Natural killer cell (primary cell): Measurements from ENCODE around the gene SHC4. TPM values are rescaled to one million over a fixed set of nuclear protein-coding genes. Genes with fewer than 3 reads are reported as not detected.

Experiments used
- ATAC-seq, 3 donors: fragments of 150-1000 bp in 2 of 3; fragments of 200-7000 bp in 1 of 3; cut with Tn5 transposase; 1 replicate in 1 of 3; 2 replicates in 2 of 3; pipeline ENCODE4 v1.10.0; 2021; ENCODE audit warnings: mild to moderate bottlenecking in 2 of 3, moderate library complexity in 2 of 3
- DNase-seq, 2 donors: peaks; one replicate each; pipeline versions ENCODE4 v3.0.0 to v3.0.0-alpha.2; 2013 to 2021; ENCODE audit warnings: mixed read lengths in 1 of 2
- H3K27ac ChIP-seq: one replicate; pipeline ENCODE4 v1.5.1; 2013; ENCODE audit warnings: mild to moderate bottlenecking, low read length
- H3K27me3 ChIP-seq: one replicate; pipeline ENCODE4 v1.6.1; 2013; ENCODE audit warnings: low read length; ENCODE audit not compliant: control insufficient read depth, insufficient read depth
- H3K36me3 ChIP-seq: one replicate; pipeline ENCODE4 v1.6.1; 2013; ENCODE audit warnings: low read length; ENCODE audit not compliant: control insufficient read depth, insufficient read depth
- H3K4me1 ChIP-seq: one replicate; pipeline ENCODE4 v1.6.1; 2013; ENCODE audit warnings: low read length; ENCODE audit not compliant: control insufficient read depth, insufficient read depth
- H3K4me3 ChIP-seq: one replicate; pipeline ENCODE4 v1.5.1; 2013; ENCODE audit warnings: low read length
- H3K9me3 ChIP-seq: one replicate; pipeline ENCODE4 v1.6.1; 2013; ENCODE audit warnings: low read length; ENCODE audit not compliant: control insufficient read depth, insufficient read depth
- H3K27ac Mint-ChIP-seq, 2 donors: one replicate each; pipeline ENCODE4 v1.8.0; 2022; ENCODE audit warnings: mild to moderate bottlenecking in 2 of 2, mixed read lengths in 2 of 2, moderate library complexity in 1 of 2
- H3K27me3 Mint-ChIP-seq, 2 donors: one replicate each; pipeline ENCODE4 v1.8.0; 2022; ENCODE audit warnings: low read depth in 2 of 2, mixed read lengths in 2 of 2
- H3K36me3 Mint-ChIP-seq: one replicate; pipeline ENCODE4 v1.8.0; 2022; ENCODE audit warnings: mixed read lengths
- H3K4me1 Mint-ChIP-seq, 2 donors: one replicate each; pipeline ENCODE4 v1.8.0; 2022; ENCODE audit warnings: mixed read lengths in 2 of 2
- H3K4me3 Mint-ChIP-seq: one replicate; pipeline ENCODE4 v1.8.0; 2022; ENCODE audit warnings: mild to moderate bottlenecking, moderate library complexity, mixed read lengths
- H3K9me3 Mint-ChIP-seq, 2 donors: one replicate each; pipeline ENCODE4 v1.8.0; 2022; ENCODE audit warnings: mixed read lengths in 2 of 2
- WGBS: methylation state at CpG from one replicate; pipeline ENCODE4 v1.1.7; 2013; ENCODE audit warnings: missing lambda C conversion rate; ENCODE audit not compliant: insufficient coverage; 5-methylcytosine and 5-hydroxymethylcytosine counted together
- intact Hi-C: fragments of 100-400 bp; cut with micrococcal nuclease; formaldehyde crosslinking; loops from one replicate; pipeline ENCODE4 v1.14.2; 2022
- total RNA-seq, 4 donors: library from RNA; stranded (reverse); fragments of 120-200 nt in 1 of 4; gene quantifications; one replicate each; pipeline versions ENCODE4 v1.2.3 to v1.2.4, GENCODE V29; 2013 to 2022
- TF ChIP-seq, protein P1 (sequence below): fragments of 200-600 bp; IDR thresholded peaks from one replicate; pipeline ENCODE4 v1.8.0; 2022; ENCODE audit warnings: antibody characterized with exemption

SHC4 gene
- total RNA-seq, 3 donors from 2014 or later (not counting 1 experiment from before 2014, with no cell fraction given) = 0.19 to 0.43 (median 0.20) TPM

DNA sequence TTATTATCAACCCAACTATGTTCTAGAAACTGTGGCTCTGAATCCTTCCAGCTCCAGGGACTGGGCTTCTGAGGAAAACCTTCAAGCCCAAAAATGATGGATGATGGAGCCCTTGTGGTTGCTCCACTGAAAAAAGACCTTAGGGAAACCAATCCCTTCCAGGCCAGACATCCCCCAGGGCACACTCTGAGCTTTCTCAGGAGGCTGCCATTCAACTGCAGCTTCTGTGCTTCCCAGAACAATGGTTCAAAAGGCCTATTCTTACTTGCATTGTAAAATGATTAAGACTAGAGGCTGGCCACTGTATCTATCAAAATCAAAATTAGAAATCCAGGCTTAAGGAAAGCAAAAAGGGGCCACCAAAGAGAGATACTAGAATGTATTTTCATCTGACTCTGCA is 58.5 kb downstream of the SHC4 start:
- DNase-seq (no peak), ATAC-seq (no peak)
- no peaks in the 10 kb centered on the region for H3K36me3 ChIP-seq
- H3K27me3 ChIP-seq = no peaks in the 10 kb centered on the region
- Mint-ChIP-seq H3K4me1 (no peaks in the 10 kb centered on the region), H3K27ac (no peak overlapping the region), H3K9me3 (no peaks in the 10 kb centered on the region), H3K36me3 (no peaks in the 10 kb centered on the region), H3K4me3 (no peak overlapping the region), H3K27me3 (peaks cover 11 to 26% of the 10 kb centered on the region in 2 donors)
- H3K9me3 ChIP-seq = no peaks in the 10 kb centered on the region
- H3K4me1 ChIP-seq = no peaks in the 10 kb centered on the region
- H3K27ac ChIP-seq = no peak overlapping the region
- no peak overlapping the region for H3K4me3 ChIP-seq
- TF ChIP-seq, protein P1, sequence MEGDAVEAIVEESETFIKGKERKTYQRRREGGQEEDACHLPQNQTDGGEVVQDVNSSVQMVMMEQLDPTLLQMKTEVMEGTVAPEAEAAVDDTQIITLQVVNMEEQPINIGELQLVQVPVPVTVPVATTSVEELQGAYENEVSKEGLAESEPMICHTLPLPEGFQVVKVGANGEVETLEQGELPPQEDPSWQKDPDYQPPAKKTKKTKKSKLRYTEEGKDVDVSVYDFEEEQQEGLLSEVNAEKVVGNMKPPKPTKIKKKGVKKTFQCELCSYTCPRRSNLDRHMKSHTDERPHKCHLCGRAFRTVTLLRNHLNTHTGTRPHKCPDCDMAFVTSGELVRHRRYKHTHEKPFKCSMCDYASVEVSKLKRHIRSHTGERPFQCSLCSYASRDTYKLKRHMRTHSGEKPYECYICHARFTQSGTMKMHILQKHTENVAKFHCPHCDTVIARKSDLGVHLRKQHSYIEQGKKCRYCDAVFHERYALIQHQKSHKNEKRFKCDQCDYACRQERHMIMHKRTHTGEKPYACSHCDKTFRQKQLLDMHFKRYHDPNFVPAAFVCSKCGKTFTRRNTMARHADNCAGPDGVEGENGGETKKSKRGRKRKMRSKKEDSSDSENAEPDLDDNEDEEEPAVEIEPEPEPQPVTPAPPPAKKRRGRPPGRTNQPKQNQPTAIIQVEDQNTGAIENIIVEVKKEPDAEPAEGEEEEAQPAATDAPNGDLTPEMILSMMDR = no peak
- intact Hi-C loops = no loop called here

DNA sequence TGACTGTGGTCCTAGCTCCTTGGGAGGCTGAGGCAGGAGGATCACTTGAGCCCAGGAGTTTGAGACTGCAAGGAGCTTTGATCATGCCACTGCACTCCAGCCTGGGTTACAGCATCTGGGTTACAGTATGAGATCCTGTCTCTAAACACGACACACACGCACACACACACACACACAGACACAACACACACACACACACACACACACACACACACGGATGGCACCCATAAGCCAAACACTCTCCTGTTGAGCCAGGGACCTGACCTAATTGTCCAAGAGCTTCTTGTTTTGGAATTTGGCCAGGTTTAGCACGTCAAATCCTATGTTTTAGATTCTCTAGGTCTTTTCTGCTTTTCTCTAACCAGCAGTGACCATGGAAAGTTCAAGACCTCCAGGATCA is 59.0 kb downstream of the SHC4 start:
- ATAC-seq = no peak
- Mint-ChIP-seq H3K27ac (no peak overlapping the region), H3K36me3 (no peaks in the 10 kb centered on the region), H3K9me3 (no peaks in the 10 kb centered on the region), H3K4me3 (no peak overlapping the region), H3K4me1 (no peaks in the 10 kb centered on the region), H3K27me3 (peaks cover 9 to 21% of the 10 kb centered on the region in 2 donors)
- intact Hi-C loops = no loop called here
- Histone ChIP-seq H3K4me1 (no peaks in the 10 kb centered on the region), H3K4me3 (no peak overlapping the region), H3K27ac (no peak overlapping the region), H3K9me3 (no peaks in the 10 kb centered on the region), H3K27me3 (no peaks in the 10 kb centered on the region), H3K36me3 (no peaks in the 10 kb centered on the region)
- DNase-seq = no peak
- 81% methylated on average over 4 of the region's 4 CpGs for WGBS
- TF ChIP-seq, protein P1 = no peak

DNA sequence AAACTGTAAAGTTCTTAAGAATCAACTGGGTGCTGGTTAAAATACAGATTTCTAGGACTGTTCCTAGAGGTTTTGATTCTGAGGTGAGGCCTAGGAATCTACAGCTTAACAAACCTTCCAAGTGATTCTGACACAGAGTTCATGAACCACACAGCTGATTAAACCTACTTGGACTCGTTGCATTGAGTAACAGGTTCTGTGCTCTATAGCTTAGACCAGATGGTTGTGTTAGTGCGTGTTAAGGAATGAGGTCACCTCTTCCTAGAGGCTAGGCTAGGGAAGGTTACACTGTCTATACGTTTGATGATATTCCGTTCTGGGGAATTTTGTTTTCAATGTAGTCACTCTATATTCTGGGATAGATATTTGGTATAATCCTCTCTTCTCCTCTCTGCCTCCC is 63.9 kb downstream of the SHC4 start:
- WGBS = 94% methylated on average over 3 of the region's 4 CpGs

DNA sequence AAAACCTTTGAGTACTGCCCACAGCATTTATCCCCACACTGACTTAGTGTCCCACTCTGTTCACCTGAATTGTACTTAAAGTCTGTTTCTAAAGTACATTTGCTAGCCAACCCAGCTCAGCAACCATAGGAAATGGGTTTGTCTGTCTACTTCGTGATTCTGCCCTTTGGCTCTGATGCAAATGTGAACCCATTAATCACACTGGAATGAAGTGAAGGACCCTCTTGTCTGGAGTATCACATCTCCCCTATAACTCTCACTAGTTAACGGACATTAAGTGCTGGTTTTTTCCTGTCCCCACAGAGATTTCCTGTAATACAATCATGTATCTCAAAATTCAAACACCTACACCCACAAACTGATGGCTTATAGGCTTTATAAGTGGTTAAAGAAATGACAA is 65.3 kb downstream of the SHC4 start:
- H3K27me3 ChIP-seq = no peaks in the 10 kb centered on the region
- DNase-seq = no peak
- H3K4me1 Mint-ChIP-seq = peaks cover 0 to 5% of the 10 kb centered on the region in 2 donors
- no peak overlapping the region for H3K27ac Mint-ChIP-seq
- H3K27ac ChIP-seq = no peak overlapping the region
- no peaks in the 10 kb centered on the region for H3K9me3 Mint-ChIP-seq
- intact Hi-C loops = no loop called here
- TF ChIP-seq, protein P1 = no peak
- no peak for ATAC-seq
- H3K4me3 ChIP-seq = no peak overlapping the region
- peaks cover 22 to 41% of the 10 kb centered on the region in 2 donors for H3K27me3 Mint-ChIP-seq
- H3K36me3 ChIP-seq = no peaks in the 10 kb centered on the region
- no peak overlapping the region for H3K4me3 Mint-ChIP-seq
- H3K9me3 ChIP-seq = no peaks in the 10 kb centered on the region
- WGBS = 43% methylated on average over 2 of the region's 2 CpGs
- no peaks in the 10 kb centered on the region for H3K36me3 Mint-ChIP-seq
- no peaks in the 10 kb centered on the region for H3K4me1 ChIP-seq

More for the DNA sequence above, 63.9 kb downstream of the SHC4 start:
- Histone ChIP-seq H3K27ac (no peak overlapping the region), H3K27me3 (no peaks in the 10 kb centered on the region), H3K36me3 (no peaks in the 10 kb centered on the region), H3K4me1 (no peaks in the 10 kb centered on the region), H3K9me3 (no peaks in the 10 kb centered on the region), H3K4me3 (no peak overlapping the region)
- TF ChIP-seq, protein P1 = no peak
- H3K27me3 Mint-ChIP-seq = peaks cover 21 to 27% of the 10 kb centered on the region in 2 donors
- DNase-seq (no peak), ATAC-seq (no peak)
- intact Hi-C loops = no loop called here
- H3K27ac Mint-ChIP-seq = no peak overlapping the region
- no peak overlapping the region for H3K4me3 Mint-ChIP-seq
- no peaks in the 10 kb centered on the region for H3K9me3 Mint-ChIP-seq
- peaks cover 0 to 5% of the 10 kb centered on the region in 2 donors for H3K4me1 Mint-ChIP-seq
- H3K36me3 Mint-ChIP-seq = no peaks in the 10 kb centered on the region
